HG02642 (cell line): ENCODE measurements around the gene APOL1.

ENCODE experiments used
- ATAC-seq: cut with Tn5 transposase; IDR thresholded peaks from one replicate; pipeline ENCODE4 v1.9.1; 2021; ENCODE audit warnings: mild to moderate bottlenecking; ENCODE audit not compliant: unreplicated experiment, poor library complexity

The APOL1 gene

DNA sequence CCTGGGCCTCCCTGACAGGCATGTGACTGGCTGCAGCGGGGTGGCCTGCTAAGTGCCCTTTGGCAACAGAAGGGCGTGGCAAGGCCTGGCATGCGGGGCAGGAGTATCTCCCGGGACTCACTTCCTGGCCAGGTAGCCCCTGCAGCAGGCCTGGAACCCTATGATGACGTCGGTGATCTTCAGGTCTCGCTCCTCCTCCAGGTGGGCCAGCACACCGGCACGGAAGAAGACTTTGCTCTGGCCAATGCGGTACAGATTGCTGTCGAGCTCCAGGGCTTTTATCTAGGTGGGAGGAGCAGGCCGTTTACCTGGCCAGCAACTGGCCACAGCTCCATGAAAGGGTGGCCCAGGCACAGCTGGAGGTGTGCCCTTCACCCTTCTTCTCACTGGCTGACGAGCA is 50.9 kb downstream of the APOL1 start:
- ATAC-seq, result no peak

- ATAC-seq, result no peak
Observed at GRCh38 chr22:36304429-36304828, 51.5 kb downstream of the APOL1 start.

GRCh38 chr22:36305813-36306212 is 52.9 kb downstream of the APOL1 start:
- no peak for ATAC-seq

DNA sequence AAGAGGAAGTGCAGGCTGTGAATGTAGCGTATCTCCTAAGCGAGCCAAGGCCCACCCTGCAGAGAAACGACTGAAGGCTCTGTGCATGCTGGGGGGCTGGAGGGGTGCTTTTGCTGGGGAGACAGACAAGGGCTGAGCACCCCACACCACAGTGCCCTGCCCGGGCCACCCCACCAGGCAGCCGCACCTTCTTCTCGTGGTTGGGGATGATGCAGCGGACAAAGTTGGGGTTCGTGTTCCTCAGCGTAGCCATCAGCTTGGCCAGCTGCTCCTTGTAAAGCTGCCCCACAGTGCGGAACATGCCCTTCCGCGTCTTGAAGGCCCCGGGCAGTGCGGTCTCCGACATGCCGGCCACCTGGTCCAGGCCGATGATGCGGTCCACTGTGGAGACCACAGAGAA is 53.3 kb downstream of the APOL1 start:
- ATAC-seq, result no peak

- no peak for ATAC-seq
Observed at GRCh38 chr22:36308880-36309279, 55.9 kb downstream of the APOL1 start.

- ATAC-seq, result no peak
Observed at GRCh38 chr22:36311386-36312085, 58.6 kb downstream of the APOL1 start.

GRCh38 chr22:36315325-36315724 is 62.4 kb downstream of the APOL1 start:
- ATAC-seq, result no peak

DNA sequence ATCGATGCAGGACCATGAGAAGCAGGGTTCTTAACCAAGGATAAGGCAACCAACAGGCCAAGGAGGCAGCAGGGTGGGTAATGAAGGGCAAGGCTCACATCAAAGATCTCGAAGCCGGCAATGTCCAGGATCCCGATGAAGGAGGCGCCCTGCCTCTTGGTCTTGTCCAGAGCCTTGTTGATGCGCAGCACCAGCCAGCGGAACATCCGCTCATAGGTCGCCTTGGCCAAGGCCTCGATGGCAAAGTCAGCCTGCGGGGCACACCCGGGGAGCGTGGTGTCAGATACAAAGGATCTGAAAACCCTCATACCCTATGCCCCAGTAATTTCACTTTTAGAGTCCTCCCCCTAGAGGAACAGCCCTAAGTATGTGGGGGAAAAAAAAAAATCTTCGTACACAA is 63.5 kb downstream of the APOL1 start:
- no peak for ATAC-seq
